ENCODE measurements around the gene GAS2L1. TPM values are rescaled to one million over a fixed set of nuclear protein-coding genes. Genes with fewer than 3 reads are reported as not detected.

GAS2L1 gene
- total and polyA plus RNA-seq, 2 of the 4 experiments (the other 2 are of a cell fraction) = 1.4 to 15.6 TPM

GRCh38 chr22:29325356-29325755, 18.9 kb downstream of the GAS2L1 start:
- Histone ChIP-seq H3K4ac (ENCODE audit: low read depth, low read length) (no peak overlapping the region), H3K23ac (ENCODE audit: low read depth, low read length) (no peak overlapping the region), H2BK15ac (ENCODE audit: low read depth, low read length) (no peak overlapping the region), H3K18ac (ENCODE audit: low read depth, low read length) (no peak overlapping the region), H2AFZ (replicated peaks; ENCODE audit: low read length, poor library complexity) (no peak overlapping the region), H3K14ac (replicated peaks; ENCODE audit: low read depth, low read length) (no peak overlapping the region), H3K9ac (ENCODE audit: low read depth, low read length) (no peak overlapping the region), H4K8ac (ENCODE audit: low read depth in 2 of 2, low read length in 2 of 2) (no peak overlapping the region), H2AK5ac (ENCODE audit: low read depth, low read length) (no peak overlapping the region), H3K9me1 (ENCODE audit: insufficient read depth, low read length) (no peaks in the 10 kb centered on the region), H4K20me1 (ENCODE audit: insufficient read depth, low read length) (no peaks in the 10 kb centered on the region), H2BK20ac (ENCODE audit: low read depth, low read length) (no peak overlapping the region), H3K36me3 (ENCODE audit: control insufficient read depth, insufficient read depth, low read length) (peaks cover 26% of the 10 kb centered on the region), H3K4me1 (ENCODE audit: control insufficient read depth, insufficient read depth, low read length) (no peaks in the 10 kb centered on the region), H3K79me1 (ENCODE audit: low read depth in 1 of 2, low read length in 2 of 2) (no peaks in the 10 kb centered on the region), H3K27ac (ENCODE audit: insufficient read depth, low read length) (no peak overlapping the region), H3K9me3 (ENCODE audit: control insufficient read depth, insufficient read depth, low read length) (no peaks in the 10 kb centered on the region), H3K27me3 (ENCODE audit: control insufficient read depth, insufficient read depth, low read length) (no peaks in the 10 kb centered on the region), H3K56ac (ENCODE audit: extremely low read depth, insufficient read depth, low read length) (no peak overlapping the region), H4K5ac (ENCODE audit: low read depth, low read length) (no peak overlapping the region), H3K4me3 (ENCODE audit: insufficient read depth, low read depth, low read length) (no peak overlapping the region), H3K4me2 (ENCODE audit: low read depth, low read length) (no peak overlapping the region), H2AK9ac (replicated peaks; ENCODE audit: low read depth, low read length, poor library complexity) (no peak overlapping the region), H2BK120ac (ENCODE audit: low read depth, low read length) (no peak overlapping the region), H4K91ac (ENCODE audit: insufficient read depth, low read depth, low read length) (no peak overlapping the region), H2BK5ac (ENCODE audit: low read depth, low read length, poor library complexity, severe bottlenecking) (no peak overlapping the region)
- TF ChIP-seq RCOR1 (IDR thresholded peaks at IDR 0.05; ENCODE audit: insufficient replicate concordance, low read length) = no peak
- TF ChIP-seq BHLHE40 (IDR thresholded peaks at IDR 0.05; ENCODE audit: low read depth, low read length) = no peak
- TF ChIP-seq FOS (IDR thresholded peaks at IDR 0.05; ENCODE audit: low read depth, low read length) = no peak
- TF ChIP-seq CEBPB (IDR thresholded peaks at IDR 0.05; ENCODE audit: low read depth, low read length) = no peak
- no peak for TF ChIP-seq MAZ (IDR thresholded peaks at IDR 0.05; ENCODE audit: borderline replicate concordance, low read depth, low read length)
- TF ChIP-seq CHD1 (IDR thresholded peaks at IDR 0.05; ENCODE audit: low read depth, low read length) = no peak
- no TSS peak for BruUV-seq (replicated peaks)
- intact Hi-C loops (cut with micrococcal nuclease) = no loop called here
- POLR2A ChIA-PET (ENCODE audit: unreplicated experiment) = no interaction called here
- ATAC-seq (ENCODE audit: low read depth) (no peak), DNase-seq (no peak)
- in situ Hi-C loops (cut with MboI; ENCODE audit: low sequenced_read_pairs) = no loop called here
- CTCF ChIA-PET = no interaction called here
- dilution Hi-C loops (cut with HindIII; ENCODE audit: low sequenced_read_pairs, unreplicated experiment) = no loop called here
- 80% methylated on average over 8 of the region's 8 CpGs; no CpG with 5 or more reads in 1 of the 2 experiments for WGBS, 2 experiments (ENCODE audit: extremely low coverage in 2 of 2, insufficient read length in 1 of 2)

All from IMR-90 (cell line).